NCI-H128 (cell line): ENCODE data around the gene PSMD2.
A peak's percentile ranks its signal among the peaks of the same experiment; 100 is the strongest.
"Not testable (repeated sequence)": the region's sequence is repeated elsewhere in the genome, so short reads cannot be mapped to it uniquely, and the experiment has no call there.

ENCODE experiments used
- DNase-seq: peaks from one replicate; lab custom pipeline; 2025; ENCODE audit not compliant: unreplicated experiment; lab: John Stamatoyannopoulos, UW

Gene PSMD2

DNA sequence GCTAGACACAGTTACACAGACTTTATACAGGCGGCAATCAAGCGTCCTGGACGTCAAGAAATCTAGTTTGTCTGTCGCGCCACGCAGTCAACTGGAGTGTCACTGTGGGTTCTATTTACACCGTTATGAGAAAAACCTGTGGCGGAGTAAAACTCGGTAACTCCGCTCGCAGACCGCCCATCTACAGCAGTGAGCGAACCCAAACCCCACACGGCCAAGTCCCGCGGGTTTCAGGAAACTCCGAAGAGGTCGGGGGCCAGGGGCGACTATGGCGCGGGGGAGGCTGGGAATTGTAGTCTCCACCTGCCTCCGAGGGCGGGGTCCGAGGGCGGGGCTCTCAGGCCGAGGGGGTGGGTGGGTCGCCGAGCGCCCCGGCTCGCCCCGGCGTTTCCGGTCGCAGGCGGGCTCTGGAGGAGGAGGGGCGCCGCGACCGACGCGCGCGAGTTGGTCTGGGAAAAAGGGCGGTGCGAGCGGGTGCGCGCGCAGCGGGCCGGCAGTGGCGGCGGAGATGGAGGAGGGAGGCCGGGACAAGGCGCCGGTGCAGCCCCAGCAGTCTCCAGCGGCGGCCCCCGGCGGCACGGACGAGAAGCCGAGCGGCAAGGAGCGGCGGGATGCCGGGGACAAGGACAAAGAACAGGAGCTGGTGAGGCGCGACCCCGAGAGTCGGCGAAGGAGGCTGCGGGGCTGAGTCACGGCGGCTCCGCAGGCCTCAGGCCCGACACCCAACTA, at the start of gene PSMD2:
TSS of gene PSMD2 (plus strand) at position 483 of the 729 bp plus-strand sequence. CDS start at position 509, 26 bp downstream.
- DNase-seq = peak; percentile 90

DNA sequence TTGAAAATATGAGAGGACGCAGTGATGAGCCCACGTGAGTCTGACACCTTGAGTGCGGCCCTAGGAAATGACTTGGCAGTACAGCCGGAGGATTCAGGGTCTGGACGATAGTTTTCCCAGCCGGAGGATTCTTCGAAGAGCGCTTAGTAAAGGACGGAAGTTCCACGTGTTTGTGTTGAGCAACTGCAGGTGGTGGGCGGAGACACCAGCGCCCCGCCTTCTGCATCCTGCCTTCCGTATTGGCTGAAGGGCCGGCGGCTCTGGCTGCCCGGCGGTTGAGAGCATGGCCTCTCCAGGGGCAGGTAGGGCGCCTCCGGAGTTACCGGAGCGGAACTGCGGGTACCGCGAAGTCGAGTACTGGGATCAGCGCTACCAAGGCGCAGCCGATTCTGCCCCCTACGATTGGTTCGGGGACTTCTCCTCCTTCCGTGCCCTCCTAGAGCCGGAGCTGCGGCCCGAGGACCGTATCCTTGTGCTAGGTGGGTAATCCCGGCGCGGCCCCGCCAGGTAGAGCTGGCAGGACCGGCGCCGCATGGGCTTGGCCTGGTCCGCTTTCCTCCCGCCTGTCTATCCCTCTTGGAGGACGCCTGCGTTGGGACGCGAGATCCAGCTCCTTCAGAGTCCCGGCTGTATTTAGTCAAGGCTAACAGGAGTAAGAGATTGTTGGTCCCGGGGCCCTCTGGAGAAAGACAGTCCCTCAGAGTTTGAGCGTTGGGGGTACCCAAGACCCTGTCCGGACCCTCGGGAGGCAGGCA, 49.5 kb upstream of the PSMD2 start, which contains the start of gene EEF1AKMT4:
TSS of gene EEF1AKMT4 (plus strand) at position 261 of the 755 bp plus-strand sequence. CDS start at position 284, 23 bp downstream.
- DNase-seq = peak; percentile 81

- DNase-seq = peak; percentile 97
These were observed 48.7 kb upstream of the PSMD2 start for GRCh38 chr3:184250167-184250828.

DNA sequence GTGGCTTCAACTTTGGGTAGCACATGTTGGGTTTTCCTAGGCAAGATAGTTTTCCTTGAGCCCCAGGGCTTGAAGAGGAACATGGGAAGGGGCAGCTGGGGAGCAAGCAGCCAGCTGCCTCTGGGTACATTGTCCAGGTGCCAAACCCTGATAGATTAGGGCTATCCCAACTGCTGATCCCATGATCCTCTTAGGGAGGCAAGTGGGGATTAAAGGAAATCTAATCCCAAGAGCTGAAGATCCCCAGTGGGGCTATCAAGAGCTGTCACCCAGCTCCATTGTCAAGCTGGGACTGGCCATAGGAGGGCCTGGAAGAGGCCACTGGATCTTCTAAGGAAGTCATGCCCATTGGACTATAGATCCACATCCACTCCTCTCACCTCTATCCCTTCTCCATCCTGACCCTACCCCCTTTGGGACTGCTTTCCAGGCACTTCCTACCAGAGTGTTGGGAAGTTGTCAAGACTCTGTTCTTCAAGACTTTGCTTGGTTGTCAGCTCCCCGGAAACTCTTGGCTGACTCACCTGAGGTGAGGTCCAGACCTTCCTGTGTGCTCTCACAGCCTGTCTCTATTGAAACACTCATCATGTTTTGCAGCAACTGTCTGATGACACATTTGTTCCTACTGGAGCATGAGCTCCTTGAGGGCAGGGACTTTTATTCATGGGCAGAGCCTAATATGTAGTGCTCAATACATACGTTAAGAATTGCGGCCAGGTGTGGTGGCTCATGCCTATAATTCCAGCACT, 43.6 kb upstream of the PSMD2 start:
- no peak for DNase-seq

- DNase-seq = no peak
These were observed 41.7 kb upstream of the PSMD2 start for GRCh38 chr3:184257083-184257915.

DNA sequence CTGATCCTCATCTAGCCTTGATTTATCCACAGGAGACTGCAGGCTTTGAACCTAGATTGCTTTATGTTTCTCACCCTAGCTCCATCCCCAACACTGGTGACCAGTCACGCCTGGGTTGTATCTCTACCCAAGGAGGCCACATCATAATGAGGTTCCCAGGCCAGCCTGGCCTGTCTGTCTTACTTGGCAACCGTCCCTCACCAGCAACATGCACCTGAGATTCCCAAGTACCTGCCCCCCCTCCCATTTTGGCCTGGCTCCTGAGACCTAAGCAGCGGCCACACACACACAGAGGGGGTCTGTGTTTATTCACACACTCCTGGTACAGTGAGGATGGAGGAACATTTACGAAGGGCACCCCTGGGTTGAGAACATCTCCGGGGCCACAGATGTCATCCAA, 40.1 kb upstream of the PSMD2 start:
- DNase-seq = no peak

GRCh38 chr3:184259396-184259877, 39.6 kb upstream of the PSMD2 start:
- no peak for DNase-seq

DNA sequence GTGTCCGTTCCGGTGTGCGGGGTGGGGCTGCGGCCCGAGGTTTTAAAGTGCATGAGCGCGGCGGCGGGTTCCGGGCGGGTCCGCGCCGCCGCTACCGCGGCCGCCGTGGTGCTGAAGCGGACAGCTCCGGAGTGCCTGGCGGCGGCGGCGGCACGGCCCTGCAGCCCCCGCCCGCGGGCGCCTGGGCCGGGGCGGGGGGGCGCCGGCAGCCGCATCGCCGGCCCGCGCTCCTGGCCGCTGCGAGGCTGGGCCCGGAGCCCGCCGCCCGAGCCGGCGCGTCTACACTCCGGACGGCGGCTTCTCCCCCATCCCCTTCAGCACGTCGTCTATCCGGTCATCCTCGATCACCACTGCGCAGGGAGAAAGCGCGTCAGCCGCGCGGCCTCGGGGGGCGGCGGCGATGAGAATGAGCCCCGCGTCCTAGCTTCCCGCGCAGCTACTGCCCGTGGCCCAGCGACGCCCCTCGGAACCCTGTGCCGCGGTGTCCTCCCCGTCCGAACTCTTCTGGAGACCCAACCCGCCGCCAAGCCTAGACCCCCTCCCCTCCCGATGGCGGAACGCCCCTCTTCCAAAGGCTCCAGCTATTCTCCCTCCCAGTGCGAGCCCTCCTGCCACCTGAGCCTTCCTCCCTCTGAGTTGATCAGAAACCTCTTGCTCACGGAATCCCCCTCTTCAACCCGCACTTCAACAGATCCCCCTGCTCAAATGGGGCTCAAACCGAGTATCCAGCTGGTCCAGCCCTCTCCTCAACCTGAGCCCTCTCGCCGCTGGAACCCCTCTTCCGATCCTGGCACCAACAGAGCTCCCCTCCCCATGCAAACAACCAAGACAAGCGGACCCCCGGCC, 38.9 kb upstream of the PSMD2 start:
- DNase-seq = no peak

DNA sequence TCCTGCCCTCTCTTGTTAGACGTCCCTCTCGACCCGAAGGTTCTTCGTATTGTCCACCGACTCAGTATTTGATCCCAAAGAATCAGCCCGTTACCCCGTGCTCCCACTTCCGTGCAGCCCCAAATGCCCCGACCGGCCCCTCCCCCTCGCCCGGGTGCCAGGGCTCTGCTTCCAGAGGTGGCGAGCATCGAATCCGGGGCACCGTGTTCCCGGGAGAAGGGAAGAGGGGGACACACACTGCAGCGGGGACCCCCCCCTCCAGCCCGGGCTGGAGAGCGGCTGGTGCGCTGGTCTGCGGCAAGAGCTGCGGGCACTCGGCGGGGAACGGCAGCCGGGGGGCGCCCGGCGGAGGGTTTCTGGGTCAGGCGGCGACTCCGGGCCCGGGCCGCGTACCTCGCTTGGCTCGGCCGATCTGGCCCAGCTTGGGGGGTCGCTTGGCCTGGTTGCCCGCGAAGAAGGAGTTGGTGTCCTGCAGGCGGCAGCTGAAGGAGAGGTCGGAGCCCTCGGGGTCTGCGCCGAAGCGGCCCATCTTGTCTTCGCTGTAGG, 38.2 kb upstream of the PSMD2 start:
- no peak for DNase-seq

DNA sequence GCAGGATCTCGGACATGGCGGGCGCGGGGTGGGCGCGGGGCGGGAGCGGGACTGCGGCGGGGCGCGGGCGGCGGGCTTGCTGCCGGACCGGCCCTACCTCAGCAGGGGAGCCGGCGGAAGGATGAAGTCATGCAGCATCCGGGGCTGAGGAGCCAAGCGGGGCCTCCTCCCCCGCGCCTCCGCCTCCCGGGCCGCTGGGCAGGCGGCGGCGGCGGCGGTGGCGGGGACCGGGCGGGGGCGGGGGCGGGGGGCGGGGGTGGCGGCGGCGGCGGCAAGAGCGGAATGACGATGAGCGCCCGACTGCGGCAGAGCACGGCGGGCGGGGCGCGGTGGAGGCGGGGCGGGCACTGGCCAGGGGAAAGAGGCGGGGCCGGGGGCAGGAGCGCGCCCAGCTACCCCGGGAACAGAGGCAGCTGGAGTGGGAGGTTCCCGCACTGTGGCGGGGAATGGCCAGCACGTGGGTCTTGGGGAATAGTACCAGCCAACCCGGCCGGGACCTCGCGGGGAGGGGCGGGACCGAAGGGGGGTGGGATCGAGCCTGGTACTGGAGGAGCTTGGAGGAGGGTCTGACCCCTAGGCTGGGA, 37.7 kb upstream of the PSMD2 start, which contains the start of gene CAMK2N2:
TSS of gene CAMK2N2 (minus strand) at position 284 of the 584 bp plus-strand sequence. CDS start at position 16, 268 bp downstream.
- DNase-seq = peak; percentile 91

DNA sequence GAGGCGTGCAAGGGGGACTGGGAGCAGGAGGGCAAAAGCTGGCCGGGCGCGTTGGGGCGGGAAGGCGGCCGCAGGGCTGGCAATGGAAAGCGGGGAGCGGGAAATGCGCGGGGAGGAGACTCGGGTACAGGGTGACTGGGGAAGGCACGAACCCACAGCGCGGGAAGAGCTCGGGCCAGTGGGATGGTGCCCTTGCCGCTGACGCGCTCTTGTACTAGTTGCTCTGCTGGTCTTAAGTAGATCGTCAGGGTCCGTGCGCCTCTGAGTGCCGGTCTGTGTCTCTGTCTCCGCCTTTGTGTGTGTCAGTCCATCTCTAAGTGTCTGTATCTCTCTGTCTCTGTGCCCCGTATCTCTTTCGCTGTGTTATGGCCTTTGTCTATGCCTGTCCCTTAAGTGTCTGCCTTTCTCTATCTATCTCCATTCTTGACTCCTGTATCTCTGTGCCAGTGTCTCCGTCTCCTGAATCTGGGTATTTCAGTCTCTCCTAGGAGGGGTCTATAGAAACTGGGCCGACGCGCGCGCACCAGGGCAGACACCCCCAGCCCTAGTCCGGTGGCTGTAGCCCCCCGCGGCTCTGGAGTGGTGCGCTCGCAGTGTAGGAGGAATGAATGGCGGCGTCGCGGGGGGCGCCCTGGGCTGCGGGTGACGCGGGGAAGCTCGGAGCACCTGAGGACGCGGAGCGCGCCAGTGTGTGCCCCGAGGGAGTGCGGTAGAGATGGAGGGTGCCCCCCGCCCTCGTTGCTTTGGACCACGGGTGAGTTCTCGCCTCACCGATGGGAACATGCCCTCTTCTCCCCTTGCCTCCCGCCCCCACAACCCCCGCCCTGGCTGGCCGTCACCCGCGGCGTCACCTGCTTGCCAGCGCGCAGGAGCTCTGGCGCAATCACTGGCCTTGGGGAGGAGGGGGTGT, 36.9 kb upstream of the PSMD2 start:
- no peak for DNase-seq

GRCh38 chr3:184262764-184263179, 36.3 kb upstream of the PSMD2 start:
- DNase-seq = no peak

DNA sequence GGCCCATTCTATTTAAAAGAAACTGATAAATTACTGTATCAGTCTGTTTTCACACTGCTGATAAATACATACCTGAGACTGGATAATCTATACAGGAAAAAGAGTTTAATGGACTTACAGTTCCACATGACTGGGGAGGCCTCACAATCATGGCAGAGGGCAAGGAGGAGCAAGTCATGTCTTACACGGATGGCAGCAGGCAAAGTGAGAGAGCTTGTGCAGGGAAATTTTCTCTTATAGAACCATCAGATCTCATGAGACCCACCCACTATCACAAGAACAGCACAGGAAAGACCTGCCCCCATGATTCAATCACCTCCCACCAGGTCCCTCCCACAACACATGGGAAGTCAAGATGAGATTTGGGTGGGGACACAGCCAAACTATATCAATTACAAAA, 31.8 kb upstream of the PSMD2 start:
- not testable (repeated sequence) for DNase-seq

- DNase-seq = no peak
These were observed 26.8 kb upstream of the PSMD2 start for GRCh38 chr3:184272269-184272668.

DNA sequence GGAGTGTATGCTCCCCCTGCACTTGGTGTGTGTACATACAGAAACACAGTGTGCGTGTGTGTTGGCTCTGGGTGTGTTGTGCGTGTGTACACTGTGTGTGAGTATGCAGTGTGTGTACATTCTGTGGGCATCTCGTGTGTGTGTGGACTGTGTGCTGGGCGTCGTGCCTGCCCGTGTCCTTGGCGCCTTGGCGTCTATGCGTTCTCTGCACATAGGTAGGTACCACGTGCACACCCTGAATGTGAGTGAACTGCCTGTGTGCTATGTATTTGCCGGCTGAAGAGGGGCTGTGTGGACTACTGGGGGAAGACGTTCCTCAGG, 23.7 kb upstream of the PSMD2 start:
- no peak for DNase-seq

DNA sequence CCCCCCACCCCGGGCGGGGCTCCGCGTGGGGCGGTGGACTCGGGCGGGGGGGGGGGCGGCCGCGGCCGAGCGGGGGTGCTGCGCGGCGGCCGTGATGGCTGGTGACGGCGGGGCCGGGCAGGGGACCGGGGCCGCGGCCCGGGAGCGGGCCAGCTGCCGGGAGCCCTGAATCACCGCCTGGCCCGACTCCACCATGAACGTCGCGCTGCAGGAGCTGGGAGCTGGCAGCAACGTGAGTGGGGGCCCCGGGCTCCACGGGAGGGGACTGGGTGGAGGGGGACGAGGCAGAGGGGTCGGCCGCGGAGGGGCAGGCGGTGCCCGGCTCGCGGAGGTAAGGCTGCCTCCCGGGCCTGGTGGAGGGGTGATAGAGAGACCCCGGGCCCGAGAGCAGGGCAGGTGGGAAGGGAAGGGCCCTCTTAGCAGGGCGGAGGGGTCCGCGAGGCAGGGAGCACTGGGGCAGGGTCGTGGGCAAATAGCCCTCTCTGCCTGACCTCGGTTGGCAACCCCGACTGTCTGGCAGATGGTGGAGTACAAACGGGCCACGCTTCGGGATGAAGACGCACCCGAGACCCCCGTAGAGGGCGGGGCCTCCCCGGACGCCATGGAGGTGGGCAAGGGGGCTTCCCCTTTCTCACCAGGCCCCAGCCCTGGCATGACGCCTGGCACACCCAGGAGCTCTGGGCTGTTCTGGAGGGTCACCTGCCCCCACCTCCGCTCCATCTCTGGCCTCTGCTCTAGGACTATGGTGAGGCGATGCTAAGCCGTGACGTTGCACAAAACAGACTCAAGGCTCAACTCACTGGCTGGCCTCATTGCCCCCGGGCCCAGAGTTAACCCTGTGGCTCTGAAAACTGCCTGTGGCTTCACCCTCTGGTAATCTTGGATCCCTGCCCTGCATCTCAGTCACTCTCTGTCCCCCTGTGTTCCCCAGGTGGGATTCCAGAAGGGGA, 22.8 kb upstream of the PSMD2 start, which contains the start of gene ECE2:
TSS of gene ECE2 (plus strand) at position 62 of the 950 bp plus-strand sequence. CDS start at position 194, 132 bp downstream.
- DNase-seq = no peak
